HuH-7 (cell line): ENCODE data around the gene ZNF775.

Source experiments
- DNase-seq: peaks from one replicate; pipeline ENCODE4 v3.0.0; 2011; ENCODE audit warnings: low spot score

The ZNF775 gene

DNA sequence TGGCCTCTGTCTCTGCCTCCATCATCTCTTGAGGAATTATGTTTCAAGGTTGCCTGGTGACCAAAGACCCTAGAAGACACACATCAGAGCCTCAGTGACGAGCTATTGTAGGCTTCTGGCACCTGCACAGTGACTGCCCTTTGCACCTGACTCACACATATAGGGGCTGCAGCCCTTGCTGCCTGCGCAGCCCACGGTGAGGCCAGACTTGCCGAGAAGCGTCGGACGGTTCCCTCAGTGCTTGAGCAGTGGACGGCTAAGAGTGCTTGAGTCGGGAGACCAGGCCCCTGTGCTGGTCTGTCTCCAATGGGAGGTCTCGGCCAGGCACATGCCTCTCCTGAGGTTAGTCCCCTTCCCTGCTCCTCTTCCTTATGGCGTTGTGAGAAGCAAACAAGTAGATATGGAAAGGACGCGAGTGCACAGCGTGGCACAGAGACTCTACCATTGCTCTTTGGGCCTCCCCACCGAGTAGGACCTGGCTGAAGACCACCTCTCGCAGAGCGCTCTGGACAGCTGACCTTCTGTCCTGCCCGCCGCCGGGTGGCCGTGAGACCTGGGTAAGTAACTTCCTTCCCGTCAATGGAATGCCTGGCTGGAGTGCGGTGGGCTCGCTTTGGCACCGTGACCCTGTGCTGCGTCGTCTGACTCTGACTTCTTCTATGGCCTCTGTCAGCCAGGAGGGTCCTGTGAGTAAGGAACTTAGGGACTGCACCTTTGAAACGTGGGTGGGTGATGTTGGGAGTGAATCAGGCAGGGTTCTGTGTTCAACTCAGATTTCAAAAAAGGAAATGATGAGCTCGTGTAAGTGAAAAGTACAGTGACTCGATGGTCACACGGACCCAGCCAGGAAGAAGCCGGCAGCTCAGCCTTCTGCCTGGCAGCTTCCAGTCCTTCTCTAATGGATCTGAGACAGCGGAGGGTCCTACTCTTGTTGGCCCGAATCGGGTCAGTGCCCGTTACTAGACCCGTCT is 33.7 kb downstream of the ZNF775 start:
- DNase-seq: no peak

GRCh38 chr7:150413640-150414081 is 34.5 kb downstream of the ZNF775 start:
- DNase-seq: no peak

GRCh38 chr7:150415161-150416153 is 36.3 kb downstream of the ZNF775 start:
- peak; percentile 44 for DNase-seq

GRCh38 chr7:150417239-150417638 is 38.1 kb downstream of the ZNF775 start:
- DNase-seq: no peak

- DNase-seq: no peak
Measured at GRCh38 chr7:150417863-150418262, 38.7 kb downstream of the ZNF775 start.

DNA sequence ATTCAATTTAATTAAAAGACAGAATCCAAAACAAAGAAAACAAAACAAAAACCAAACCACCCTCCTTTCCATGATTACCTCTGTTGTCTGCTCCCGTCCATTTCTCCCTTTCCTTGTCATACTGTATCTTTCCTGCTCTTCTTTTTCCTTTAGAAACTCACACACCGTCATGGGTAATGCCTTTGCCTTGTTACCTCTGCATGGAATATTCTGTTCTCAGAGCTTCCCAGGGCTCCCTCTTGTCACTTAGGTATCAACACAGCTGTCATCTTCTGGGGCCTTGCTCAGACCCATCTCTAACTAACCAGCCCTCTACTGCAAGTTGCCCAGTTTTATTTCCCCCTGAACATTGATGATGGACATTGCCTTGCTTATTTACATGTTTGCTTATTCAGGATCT is 41.1 kb downstream of the ZNF775 start:
- no peak for DNase-seq

DNA sequence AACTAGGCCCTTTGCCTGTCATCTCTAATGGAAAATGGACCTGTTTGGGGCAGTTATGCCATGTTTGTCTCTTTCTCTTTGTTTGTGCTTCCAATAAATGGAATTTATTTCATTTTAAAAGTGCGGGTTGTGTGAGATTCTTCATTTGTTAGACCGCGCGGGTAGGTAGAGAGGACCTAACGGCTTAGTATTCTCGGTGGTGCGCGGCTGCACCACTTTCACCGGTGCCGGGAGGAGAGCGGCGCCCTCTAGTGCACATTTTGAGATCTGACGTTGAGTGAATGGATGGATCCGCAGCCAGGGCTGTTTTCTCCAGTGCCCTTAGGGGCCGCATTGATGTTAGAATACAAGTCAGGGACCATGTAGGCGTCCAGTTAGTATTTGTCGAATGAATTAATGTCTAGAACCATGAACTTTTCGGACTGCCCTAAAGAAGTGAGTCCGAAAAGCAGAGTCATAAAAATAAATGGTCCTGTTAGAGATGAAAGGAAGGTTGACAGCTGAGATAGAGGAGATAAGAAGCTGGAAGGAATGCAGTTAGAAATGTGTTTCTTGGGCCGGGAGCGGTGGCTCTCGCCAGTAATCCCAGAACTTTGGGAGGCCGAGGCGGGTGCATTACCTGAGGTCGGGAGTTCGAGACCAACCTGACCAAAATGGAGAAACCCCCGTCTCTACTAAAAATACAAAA is 42.0 kb downstream of the ZNF775 start:
- DNase-seq: peak; percentile 88

DNA sequence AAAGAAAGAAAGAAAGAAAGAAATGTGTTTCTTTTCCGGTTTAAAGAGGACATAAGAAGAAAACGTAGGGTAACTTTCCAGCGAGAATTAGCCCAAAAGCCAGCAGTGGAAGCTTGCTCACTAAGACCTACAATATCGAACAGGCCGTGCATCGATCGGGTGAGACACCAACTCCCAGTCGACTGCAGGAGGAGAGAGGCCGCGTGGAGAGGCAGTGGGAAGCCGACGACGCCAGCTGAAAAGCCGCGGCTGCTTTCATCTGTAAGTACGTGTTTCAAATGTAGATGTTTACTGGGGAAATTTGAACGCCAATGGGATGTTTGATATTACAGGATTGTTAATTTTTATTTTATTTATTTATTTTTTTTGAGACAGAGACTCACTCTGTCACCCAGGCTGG is 42.7 kb downstream of the ZNF775 start:
- DNase-seq: no peak

DNA sequence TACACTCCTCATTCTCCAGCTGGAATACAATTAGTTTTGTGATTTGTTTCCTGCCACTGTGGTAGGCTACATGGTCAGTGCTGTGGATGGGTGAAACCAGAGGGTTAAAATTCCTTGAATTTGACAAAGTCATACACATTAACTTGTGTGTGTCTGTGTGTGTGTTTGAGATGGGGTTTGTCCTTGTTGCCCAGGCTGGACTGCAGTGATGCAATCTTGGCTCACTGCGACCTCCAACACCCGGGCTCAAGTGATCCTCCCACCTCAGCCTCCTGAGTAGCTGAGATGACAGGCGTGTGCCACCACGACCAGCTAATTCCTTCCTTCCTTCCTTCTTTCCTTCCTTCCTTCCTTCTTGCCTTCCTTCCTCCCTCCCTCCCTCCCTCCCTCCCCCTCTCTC is 46.5 kb downstream of the ZNF775 start:
- DNase-seq: no peak

DNA sequence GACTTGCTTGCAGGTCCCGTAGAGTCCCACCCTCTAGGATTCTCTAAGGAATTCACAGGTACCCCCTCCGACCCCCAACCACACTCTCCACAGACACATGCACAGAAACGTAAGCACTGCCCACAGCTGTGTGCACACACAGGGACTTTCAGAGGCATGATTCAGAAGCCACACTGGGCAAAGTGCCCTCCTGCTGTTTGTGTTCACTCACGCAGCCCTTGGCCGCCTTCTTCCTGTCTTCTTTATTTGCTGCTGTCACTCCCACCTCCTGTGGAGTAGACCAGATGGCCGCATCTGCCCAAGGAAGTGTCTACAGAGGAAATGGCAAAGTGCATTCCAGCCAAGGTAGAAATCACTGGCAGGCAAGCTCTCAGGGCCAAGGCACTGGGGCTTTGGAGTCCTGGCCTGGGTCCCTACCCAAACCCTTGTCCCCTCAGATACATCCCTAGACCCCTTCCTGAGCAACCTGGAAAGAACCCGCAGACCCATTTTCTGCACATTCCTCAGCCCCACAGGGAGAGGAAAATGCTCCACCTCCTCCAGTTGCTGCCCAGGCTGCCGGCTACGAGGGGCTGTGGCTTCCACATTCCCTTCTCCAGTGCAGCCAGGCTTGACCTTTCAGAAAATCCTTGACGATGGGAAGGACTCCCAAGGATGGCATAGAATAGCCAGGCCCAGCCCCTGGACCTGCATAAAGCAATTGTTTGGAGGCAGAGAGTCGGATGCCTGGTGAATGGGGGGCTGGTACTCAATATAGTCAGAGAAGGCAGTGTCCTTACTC is 49.7 kb downstream of the ZNF775 start:
- no peak for DNase-seq

GRCh38 chr7:150429699-150430098 is 50.6 kb downstream of the ZNF775 start:
- no peak for DNase-seq

DNA sequence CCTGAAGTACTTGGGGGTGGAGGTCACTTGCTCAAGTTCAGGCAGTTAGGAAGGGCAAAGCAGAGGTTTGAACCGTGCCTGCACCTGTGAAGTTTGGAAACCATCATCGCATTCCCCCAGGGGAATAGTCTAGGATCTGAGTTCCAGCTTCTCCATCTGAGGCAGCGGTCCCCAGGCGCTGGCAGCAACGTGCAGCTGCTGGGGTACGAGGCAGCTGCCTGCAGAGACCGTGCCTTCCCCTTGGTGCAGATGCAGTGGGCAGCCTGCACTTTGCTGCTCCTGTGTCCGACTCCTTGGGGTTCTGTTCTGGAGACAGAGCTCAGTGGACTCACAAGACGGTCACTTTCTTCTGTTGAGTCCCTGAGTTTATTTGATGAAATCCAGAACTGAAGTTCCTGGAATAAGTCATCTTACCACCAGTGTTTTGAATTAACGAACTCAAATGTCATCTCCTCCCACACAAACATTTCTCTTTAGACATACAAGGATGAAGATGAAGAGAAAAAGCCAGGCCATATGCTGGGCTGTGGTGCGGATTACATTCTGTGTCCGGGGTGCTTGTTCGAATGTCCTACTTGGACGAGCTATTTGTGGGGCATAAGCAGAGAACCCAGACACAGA is 51.4 kb downstream of the ZNF775 start:
- DNase-seq: no peak

- no peak for DNase-seq
Measured at GRCh38 chr7:150431839-150432658, 52.9 kb downstream of the ZNF775 start.

- DNase-seq: no peak
Measured at GRCh38 chr7:150432915-150433892, 54.1 kb downstream of the ZNF775 start.

DNA sequence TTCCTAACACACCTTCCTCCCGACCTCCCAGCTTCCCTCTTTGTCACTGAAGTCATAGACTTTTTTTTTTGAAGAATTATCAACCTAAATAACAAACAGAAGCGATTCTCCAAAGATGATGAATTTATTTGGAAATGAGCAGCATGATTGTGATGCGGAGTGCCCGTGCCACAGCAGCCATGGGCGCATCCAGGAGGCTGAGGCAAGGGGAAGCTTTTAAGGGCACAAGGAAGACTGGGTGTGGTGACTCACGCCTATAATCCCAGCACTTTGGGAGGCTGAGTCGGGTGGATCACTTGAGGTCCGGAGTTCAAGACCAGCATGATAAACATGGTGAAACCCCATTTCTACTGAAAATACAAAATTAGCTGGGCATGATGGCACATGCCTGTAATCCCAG is 55.1 kb downstream of the ZNF775 start:
- DNase-seq: no peak

GRCh38 chr7:150435047-150435389 is 55.9 kb downstream of the ZNF775 start:
- DNase-seq: no peak

DNA sequence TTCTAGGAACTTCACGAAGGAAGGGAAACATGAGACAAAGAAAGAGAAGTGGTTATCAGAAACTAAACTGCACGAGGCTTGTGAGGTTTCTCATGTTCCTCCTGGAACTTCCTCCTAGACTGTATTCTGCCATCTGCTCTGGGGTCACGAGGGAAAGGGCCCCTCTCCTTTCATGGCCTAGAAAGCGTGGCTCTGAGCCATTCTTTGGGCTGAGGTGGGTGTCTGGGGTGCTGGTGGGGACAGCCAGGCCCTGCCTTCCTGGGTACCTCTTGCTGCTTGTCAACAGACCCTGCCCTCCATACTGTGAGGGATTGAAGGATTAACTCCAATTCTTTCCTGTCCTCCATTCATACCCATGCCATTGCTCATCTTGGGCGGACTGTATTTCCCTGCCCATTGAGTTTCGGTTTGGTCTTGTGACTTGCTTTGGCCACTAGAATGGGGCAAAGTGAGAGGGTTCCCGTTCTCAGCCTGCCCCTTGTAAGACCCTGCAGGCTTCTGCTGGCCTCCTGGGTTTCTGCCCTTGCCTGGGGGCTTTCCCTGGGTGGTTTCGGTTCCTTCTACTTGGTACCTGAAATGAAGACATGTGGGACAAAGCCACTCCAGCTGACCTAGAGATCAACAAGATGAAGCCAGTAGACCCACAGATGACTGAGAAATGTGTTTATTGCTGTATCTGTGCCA is 56.4 kb downstream of the ZNF775 start:
- no peak for DNase-seq

DNA sequence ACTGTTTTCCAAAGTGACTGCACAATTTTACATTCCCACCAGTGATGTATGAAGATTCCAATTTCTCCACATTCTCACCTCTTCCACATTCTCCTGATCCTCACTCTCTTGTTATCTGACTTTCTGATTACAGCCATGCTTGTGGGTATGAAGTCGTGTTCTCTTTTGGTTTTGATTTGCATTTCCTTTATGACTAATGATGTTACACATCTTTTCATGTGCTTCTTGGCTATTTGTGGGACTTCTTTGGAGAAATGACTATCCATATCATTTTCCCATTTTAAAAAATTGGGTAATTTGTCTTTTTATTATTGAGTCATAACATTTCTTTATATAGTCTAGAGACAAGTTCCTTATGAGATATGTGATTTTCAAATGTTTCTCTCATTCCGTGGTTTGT is 60.8 kb downstream of the ZNF775 start:
- DNase-seq: no peak
